GM18867 (cell line): ENCODE measurements around the gene PRICKLE3.
"Not testable (repeated sequence)": the region's sequence is repeated elsewhere in the genome, so short reads cannot be mapped to it uniquely, and the experiment has no call there.

ENCODE experiments used
- ATAC-seq: cut with Tn5 transposase; IDR thresholded peaks from one replicate; pipeline ENCODE4 v1.9.1; 2021; ENCODE audit warnings: mild to moderate bottlenecking, moderate library complexity; ENCODE audit not compliant: unreplicated experiment

PRICKLE3 gene

GRCh38 chrX:49129427-49129826 lies 56.7 kb downstream of the PRICKLE3 start:
- no peak for ATAC-seq

GRCh38 chrX:49127742-49128258 lies 58.4 kb downstream of the PRICKLE3 start:
- ATAC-seq, result not testable (repeated sequence)
